ENCODE results near the gene CCSER2.
A peak's percentile ranks its signal among the peaks of the same experiment; 100 is the strongest.
"Not testable (repeated sequence)": the region's sequence is repeated elsewhere in the genome, so short reads cannot be mapped to it uniquely, and the experiment has no call there.

CCSER2 gene

GRCh38 chr10:84395581-84395980, 67.2 kb downstream of the CCSER2 start:
- no peak for DNase-seq

DNA sequence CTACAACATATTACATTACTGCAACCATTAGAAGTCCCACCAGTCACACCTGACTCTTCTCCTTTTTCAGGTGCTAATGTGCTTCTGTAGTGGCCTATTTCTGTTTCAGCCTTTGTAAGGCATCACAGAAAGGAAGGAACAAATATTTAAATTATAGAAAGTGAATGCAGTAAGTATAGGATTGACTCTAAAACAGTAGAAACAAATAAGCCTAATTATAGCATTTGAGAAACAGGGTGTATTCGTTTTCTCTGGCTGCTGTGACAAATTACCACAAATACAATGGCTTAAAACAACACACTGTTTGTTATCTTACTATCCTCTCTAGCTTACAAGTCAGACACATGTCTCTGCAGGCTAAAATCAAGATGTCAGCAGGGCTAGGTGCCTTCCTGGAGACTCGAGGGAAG, 69.4 kb downstream of the CCSER2 start:
- no peak for DNase-seq

GRCh38 chr10:84398696-84399095, 70.3 kb downstream of the CCSER2 start:
- DNase-seq = peak; percentile 21 to 69

- DNase-seq = no peak
Observed at GRCh38 chr10:84401854-84402611, 73.6 kb downstream of the CCSER2 start.

DNA sequence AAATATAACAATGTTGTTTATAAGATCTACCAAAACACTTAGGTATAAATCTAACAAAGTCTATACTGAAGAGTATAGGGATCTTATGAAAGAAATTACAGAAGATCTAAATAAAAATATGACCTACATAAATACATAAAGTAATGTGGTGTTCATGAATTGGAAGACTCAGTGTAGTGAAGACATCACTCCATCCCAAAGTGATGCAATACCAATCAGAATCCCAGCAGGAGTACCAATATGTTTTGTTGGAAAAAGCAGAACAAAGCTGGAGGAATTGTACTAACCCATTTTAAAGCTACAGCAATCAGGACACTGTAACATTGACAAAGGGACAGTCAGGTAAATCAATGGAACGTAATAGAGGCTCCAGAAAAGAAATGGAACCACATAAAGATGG, 76.4 kb downstream of the CCSER2 start:
- no peak for DNase-seq

- DNase-seq = no peak
Observed at GRCh38 chr10:84405662-84406061, 77.3 kb downstream of the CCSER2 start.

- DNase-seq = peak; percentile 19 to 33
Observed at GRCh38 chr10:84406561-84406960, 78.2 kb downstream of the CCSER2 start.

GRCh38 chr10:84407388-84408049, 79.1 kb downstream of the CCSER2 start:
- DNase-seq = no peak

DNA sequence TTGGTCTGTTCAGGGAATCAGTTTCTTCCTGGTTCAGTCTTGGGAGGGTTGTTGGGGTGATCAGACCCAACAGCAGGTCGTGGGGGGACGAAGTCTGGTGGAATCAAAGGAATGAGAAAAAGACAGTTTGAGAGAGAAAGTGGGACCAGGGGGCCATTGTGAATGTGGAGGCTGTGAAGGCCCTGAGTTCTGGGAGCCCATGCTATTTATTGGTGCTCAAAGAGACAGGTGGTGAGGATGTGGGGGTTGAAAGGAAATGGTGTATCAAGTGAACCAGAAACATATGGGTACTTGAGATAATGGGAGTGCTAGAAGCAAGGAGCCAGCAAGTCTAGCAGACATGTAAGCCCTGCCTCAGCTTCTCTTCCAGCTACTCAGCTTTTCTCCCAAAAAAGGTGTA, 84.1 kb downstream of the CCSER2 start:
- no peak for DNase-seq

DNA sequence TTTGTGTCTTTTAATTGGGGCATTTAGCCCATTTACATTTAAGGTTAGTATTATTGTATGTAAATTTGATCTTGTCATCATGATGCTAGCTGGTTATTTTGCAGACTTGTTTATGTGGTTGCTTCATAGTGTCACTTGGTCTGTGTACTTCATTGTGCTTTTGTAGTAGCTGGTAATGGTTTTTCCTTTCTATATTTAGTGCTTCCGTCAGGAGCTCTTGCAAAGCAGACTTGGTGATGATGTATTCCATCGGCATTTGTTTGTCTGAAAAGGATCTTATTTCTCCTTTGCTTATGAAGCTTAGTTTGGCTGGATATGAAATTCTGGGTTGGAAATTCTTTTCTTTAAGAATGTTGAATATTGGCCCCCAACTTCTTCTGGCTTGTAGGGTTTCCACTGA, 85.7 kb downstream of the CCSER2 start:
- not testable (repeated sequence) for DNase-seq

DNA sequence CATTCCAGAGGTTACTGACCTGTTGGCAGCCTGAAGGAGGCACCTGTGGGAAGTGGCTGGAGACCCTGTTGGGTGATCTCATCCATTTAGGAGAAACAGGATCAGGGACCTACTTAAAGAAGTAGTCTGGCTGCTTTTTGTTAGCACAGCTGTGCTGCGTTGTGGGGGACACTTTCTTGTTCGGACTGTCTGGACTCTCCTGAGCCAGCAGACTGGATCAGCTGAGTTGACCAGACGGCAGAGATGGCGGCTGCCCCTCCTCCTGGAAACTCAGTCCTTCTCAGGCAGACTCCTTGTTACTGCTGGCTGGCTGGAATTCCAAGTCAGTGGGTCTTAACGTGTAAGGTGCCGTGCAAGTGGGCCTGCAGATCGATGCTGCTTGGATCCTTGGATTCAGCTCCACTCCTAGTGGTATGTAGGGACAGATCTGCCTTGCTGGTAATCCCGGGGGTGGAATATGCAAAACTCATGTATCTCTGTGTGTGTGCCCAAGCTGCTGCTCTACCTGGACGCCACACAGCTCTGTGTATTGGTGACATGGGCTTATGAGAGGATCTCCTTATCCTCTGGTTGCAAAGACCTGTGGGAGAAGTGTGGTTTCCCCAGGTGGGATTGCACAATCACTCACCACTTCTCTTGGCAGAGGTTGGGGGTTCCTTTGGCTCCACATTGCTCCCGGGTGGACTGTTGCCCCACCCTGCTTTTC, 87.3 kb downstream of the CCSER2 start:
- no peak for DNase-seq

DNA sequence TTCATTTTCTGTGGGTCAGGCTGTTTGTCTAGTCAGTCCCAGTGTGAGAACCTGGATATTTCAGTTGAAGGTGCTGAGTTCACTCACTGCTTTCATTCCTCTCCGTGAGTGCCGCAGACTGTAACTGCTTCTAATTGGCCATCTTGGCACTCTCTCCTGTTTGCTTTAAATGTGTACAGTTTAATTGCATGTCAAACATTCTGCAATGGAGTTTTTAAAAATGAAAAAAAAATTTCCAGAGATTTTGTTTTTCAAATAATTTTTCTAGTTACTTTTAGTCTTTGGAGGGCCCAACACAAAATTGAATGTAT, 87.8 kb downstream of the CCSER2 start:
- no peak for DNase-seq

- DNase-seq = no peak
Observed at GRCh38 chr10:84423719-84424118, 95.3 kb downstream of the CCSER2 start.

- DNase-seq = peak; percentile 41 to 72
Observed at GRCh38 chr10:84424731-84425167, 96.4 kb downstream of the CCSER2 start.

DNA sequence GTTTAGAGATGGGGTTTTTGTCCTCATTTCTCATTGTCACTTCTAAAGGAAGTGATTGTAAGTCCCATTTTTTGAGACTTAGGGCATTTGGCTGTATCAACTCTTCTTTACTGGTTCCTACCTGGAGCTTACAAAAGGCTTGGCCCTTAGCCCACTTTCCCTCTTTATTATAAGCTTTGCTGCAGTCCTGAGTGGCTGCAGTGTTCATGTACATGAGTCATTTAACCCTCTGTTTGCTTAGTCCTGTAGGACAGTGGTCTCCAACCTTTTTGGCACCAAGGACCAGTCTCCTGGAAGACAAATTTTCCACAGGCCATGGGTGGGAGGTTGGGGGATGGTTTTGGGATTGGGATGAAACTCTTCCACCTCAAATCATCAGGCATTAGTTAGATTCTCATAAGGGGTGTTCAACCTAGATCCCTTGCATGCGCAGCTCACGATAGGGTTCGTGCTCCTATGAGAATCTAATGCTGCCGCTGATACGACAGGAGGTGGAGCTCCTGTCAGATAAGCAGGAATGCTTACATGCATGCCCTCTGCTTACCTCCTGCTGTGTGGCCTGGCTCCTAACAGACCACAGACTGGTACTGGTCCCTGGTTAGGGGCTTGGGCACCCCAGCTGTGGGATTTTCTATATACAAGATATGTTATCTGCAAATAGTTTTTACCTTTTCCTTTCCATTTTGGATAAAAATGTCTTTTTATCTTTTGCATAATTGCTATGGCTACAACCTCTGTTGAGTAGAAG, 99.7 kb downstream of the CCSER2 start:
- no peak for DNase-seq

DNA sequence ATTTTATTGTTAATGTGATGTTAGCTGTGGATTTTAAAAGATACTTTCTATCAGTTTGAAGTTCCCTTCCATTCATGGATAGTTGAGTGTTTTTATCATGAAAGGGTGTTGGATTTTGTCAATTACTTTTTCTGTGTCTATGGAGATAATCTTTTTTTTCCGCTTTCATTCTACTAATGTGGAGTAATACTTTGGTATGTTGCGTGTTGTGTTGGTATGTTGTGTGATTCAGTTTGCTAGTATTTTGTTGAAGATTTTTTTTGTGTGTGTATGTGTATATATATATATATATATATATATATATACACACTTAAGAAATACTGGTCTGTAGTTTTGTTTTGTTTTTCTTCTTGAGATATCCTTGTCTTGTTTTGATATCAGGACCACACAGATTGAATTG, 100.3 kb downstream of the CCSER2 start:
- no peak for DNase-seq

GRCh38 chr10:84429926-84430520, 101.6 kb downstream of the CCSER2 start:
- peak; percentile 29 to 57 for DNase-seq

- DNase-seq = no peak
Observed at GRCh38 chr10:84432891-84433290, 104.5 kb downstream of the CCSER2 start.

DNA sequence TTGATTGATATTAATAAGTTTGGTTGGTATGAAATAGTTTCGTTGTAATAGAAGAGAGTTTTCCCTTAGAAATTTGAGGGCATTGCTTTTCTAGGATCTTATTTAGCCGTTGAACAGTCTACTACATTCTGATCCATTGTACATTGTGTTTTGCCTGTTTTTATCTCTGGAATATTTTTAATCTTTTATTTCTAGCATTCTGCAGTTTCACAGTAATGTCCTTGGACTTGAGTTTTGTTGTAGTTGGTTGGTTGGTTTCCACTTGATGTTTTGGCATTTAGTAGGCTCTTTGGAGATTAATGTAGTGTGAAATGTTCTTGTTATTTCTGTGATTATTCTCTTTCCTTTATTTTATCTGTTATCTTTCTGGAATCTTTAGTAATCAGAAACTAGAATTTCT, 112.4 kb downstream of the CCSER2 start:
- DNase-seq = no peak

DNA sequence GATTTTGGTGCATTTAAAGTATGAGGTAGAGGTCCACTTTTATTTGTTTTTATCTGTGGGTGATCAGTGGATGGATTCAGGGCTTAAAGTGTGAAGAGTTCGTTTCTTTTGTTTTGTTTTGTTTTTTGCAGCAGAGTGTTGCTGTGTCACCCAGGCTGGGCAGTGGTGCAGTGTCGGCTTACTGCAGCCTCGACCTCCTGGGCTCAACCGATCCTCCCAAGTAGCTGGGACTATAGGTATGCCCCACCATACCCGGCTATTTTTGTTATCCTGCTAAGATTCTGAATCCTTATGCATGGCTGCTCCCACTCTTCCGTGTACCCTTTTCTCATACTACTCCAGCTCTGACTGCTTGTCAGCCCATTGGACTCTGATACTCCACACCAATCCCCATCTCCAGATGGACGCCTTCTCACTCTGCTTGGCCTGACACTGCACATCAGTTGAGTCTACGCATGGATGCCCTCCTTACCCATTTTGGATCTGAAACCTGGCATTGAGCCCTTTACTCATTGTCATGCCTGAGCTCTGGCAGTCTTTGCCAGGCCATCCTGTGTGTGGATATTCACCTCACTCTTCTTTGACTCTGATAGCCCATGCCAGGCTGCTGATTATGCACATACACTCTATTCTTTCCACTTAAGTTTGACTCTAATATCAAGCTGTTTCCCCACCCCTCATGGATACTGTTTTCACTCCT, 119.5 kb downstream of the CCSER2 start:
- no peak for DNase-seq

GRCh38 chr10:84449351-84449750, 121.0 kb downstream of the CCSER2 start:
- DNase-seq = not testable (repeated sequence)

DNA sequence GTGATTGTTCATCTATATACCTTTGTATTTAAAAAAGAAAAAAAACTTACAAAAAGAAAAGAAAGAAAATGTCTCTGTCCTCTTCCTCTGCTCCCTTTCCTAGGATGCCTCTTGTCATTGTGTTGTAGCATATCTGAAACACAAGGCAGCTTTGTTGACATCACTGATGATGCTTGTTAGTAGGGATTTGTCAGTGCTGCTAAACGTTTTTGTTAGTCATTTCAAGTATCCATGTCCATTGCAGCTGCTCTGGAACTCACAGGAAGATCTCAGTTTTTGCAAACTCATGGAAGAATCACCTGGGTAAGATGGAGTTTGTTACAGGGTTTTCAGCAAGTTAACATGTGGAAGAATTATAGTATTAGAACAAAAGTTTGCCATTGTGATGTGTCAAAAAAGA, 123.6 kb downstream of the CCSER2 start:
- no peak for DNase-seq
